Activated T-helper 17 cell treated with anti-CD3 and anti-CD28 coated beads, Interleukin-2, amount 50 U/mL, for 72 hours (primary cell): ENCODE data around the gene ATG2A. TPM values are rescaled to one million over a fixed set of nuclear protein-coding genes. Genes with fewer than 3 reads are reported as not detected.

Experiments used
- ATAC-seq: fragments of 150-1000 bp; cut with Tn5 transposase; replicated peaks from 2 replicates; pipeline ENCODE4 v1.10.0; 2021; ENCODE audit warnings: mild to moderate bottlenecking, moderate library complexity
- H3K27ac Mint-ChIP-seq: one replicate; pipeline ENCODE4 v1.8.0; 2022; ENCODE audit warnings: mixed read lengths
- H3K27me3 Mint-ChIP-seq: one replicate; pipeline ENCODE4 v1.8.0; 2022; ENCODE audit warnings: mixed read lengths
- H3K36me3 Mint-ChIP-seq: one replicate; pipeline ENCODE4 v1.8.0; 2022; ENCODE audit warnings: low read depth, mild to moderate bottlenecking, mixed read lengths
- H3K4me1 Mint-ChIP-seq: one replicate; pipeline ENCODE4 v1.8.0; 2022; ENCODE audit warnings: mixed read lengths
- H3K4me3 Mint-ChIP-seq: one replicate; pipeline ENCODE4 v1.8.0; 2022; ENCODE audit warnings: mild to moderate bottlenecking, mixed read lengths
- H3K9me3 Mint-ChIP-seq: one replicate; pipeline ENCODE4 v1.8.0; 2022; ENCODE audit warnings: mixed read lengths
- total RNA-seq, 2 donors: library from RNA; stranded (reverse); gene quantifications; one replicate each; pipeline ENCODE4 v1.2.3, GENCODE V29; 2022

Gene ATG2A
- total RNA-seq, 2 donors from 2014 or later = 20.9 to 23.1 TPM

GRCh38 chr11:64900774-64901173 lies 16.2 kb downstream of the ATG2A start:
- Mint-ChIP-seq H3K9me3 (no peaks in the 10 kb centered on the region), H3K27ac (no peak overlapping the region), H3K4me1 (peaks cover 9% of the 10 kb centered on the region), H3K36me3 (peaks cover 42% of the 10 kb centered on the region), H3K4me3 (no peak overlapping the region), H3K27me3 (no peaks in the 10 kb centered on the region)
- ATAC-seq = no peak

DNA sequence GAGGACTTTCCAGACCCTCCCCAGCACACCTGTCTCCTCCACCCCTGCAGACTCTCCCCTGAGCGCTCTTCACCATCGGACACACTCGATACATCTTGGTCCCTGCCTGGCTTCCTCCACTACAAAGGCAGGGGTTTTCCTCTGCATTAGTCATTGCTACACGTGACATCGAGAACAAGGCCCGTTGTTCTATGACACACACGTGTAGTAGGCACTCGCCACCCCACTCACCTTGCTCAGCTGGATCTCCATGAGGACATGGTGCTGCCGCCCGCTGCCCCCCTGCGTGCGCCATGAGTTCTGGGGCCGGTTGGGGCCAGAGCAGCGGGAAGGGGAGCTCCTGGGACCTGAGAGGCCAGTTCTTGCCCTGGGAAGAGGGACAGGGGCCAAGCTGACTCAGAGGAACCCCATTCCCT lies 16.7 kb downstream of the ATG2A start:
- Mint-ChIP-seq H3K27ac (peak overlapping the region; percentile 55), H3K36me3 (peaks cover 37% of the 10 kb centered on the region), H3K9me3 (no peaks in the 10 kb centered on the region), H3K4me1 (peaks cover 9% of the 10 kb centered on the region), H3K27me3 (no peaks in the 10 kb centered on the region), H3K4me3 (peak overlapping the region; percentile 55)
- ATAC-seq = peak; percentile 100

DNA sequence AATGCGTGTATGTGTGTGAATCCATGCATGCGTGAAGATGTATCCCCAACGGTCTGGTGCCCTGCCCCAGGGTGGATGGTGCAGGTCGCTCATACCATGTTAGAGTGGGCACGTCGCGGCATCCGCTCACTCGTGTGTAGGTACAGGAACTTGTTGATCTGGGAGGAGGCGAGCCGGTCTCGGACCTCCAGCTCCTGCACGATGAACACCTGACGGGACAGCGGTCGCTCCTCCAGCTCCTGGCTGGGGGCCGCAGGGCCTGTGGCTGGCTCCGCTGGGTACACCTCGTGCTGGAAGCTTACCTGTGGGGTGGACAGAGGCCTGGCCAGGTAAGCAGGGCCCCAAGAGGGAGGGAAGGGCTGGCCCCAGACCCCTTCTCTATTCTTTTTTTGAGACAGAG lies 18.5 kb downstream of the ATG2A start:
- H3K27ac Mint-ChIP-seq = no peak overlapping the region
- H3K4me1 Mint-ChIP-seq = peaks cover 9% of the 10 kb centered on the region
- H3K9me3 Mint-ChIP-seq = no peaks in the 10 kb centered on the region
- ATAC-seq = no peak
- peaks cover 33% of the 10 kb centered on the region for H3K36me3 Mint-ChIP-seq
- H3K4me3 Mint-ChIP-seq = no peak overlapping the region
- H3K27me3 Mint-ChIP-seq = no peaks in the 10 kb centered on the region

- no peaks in the 10 kb centered on the region for H3K9me3 Mint-ChIP-seq
- no peaks in the 10 kb centered on the region for H3K27me3 Mint-ChIP-seq
- H3K36me3 Mint-ChIP-seq = peaks cover 33% of the 10 kb centered on the region
- no peak overlapping the region for H3K4me3 Mint-ChIP-seq
- H3K27ac Mint-ChIP-seq = no peak overlapping the region
- H3K4me1 Mint-ChIP-seq = peaks cover 9% of the 10 kb centered on the region
- ATAC-seq = no peak
Observed at GRCh38 chr11:64898076-64898445, 18.9 kb downstream of the ATG2A start.

DNA sequence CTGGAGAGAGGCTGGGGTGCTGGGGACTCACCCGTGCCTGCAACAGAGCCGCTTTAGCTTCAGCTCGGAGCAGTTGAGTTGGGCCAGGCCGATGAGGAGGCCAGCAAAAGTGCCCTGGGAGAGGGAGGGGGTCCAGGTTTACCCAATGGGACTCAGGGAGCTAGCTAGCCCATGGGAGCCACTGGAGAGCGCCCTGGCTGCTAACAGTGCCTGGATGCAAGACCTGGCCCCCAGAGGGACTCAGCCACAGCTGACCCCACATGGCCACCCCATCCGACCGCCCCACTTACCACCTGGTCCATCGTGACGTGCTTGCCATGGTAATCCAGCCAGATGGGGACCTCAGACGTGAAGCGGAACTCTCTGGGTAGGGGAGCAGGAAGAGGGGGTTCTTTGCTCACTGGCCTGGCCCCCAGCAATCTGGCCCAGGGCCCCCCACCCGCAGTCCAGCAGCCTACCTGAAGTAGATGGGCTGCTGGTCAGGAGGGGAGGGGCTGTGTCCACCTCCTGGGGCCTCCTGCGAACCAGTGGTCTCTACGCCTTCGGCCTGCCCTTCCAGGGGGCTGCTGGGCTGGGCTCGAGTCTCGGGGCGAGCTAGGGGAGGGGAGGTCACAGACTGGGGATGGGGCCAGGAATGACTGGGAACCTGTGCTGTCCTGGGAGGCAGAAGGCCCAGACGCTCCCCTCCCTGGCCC lies 19.5 kb downstream of the ATG2A start:
- no peak for ATAC-seq

GRCh38 chr11:64896448-64897022 lies 20.5 kb downstream of the ATG2A start:
- Mint-ChIP-seq H3K27me3 (no peaks in the 10 kb centered on the region), H3K36me3 (peaks cover 28% of the 10 kb centered on the region), H3K4me3 (no peak overlapping the region), H3K27ac (peak overlapping the region; percentile 48), H3K9me3 (no peaks in the 10 kb centered on the region), H3K4me1 (peaks cover 9% of the 10 kb centered on the region)
- no peak for ATAC-seq

More for the DNA sequence above, 19.5 kb downstream of the ATG2A start:
- H3K4me1 Mint-ChIP-seq = peaks cover 9% of the 10 kb centered on the region
- H3K36me3 Mint-ChIP-seq = peaks cover 33% of the 10 kb centered on the region
- peak overlapping the region; percentile 48 for H3K27ac Mint-ChIP-seq
- H3K9me3 Mint-ChIP-seq = no peaks in the 10 kb centered on the region
- H3K4me3 Mint-ChIP-seq = no peak overlapping the region
- H3K27me3 Mint-ChIP-seq = no peaks in the 10 kb centered on the region

GRCh38 chr11:64894812-64895452 lies 22.1 kb downstream of the ATG2A start:
- no peaks in the 10 kb centered on the region for H3K9me3 Mint-ChIP-seq
- H3K4me1 Mint-ChIP-seq = peaks cover under 1% of the 10 kb centered on the region
- H3K27me3 Mint-ChIP-seq = no peaks in the 10 kb centered on the region
- H3K36me3 Mint-ChIP-seq = peaks cover 19% of the 10 kb centered on the region
- no peak overlapping the region for H3K4me3 Mint-ChIP-seq
- no peak overlapping the region for H3K27ac Mint-ChIP-seq
- no peak for ATAC-seq

DNA sequence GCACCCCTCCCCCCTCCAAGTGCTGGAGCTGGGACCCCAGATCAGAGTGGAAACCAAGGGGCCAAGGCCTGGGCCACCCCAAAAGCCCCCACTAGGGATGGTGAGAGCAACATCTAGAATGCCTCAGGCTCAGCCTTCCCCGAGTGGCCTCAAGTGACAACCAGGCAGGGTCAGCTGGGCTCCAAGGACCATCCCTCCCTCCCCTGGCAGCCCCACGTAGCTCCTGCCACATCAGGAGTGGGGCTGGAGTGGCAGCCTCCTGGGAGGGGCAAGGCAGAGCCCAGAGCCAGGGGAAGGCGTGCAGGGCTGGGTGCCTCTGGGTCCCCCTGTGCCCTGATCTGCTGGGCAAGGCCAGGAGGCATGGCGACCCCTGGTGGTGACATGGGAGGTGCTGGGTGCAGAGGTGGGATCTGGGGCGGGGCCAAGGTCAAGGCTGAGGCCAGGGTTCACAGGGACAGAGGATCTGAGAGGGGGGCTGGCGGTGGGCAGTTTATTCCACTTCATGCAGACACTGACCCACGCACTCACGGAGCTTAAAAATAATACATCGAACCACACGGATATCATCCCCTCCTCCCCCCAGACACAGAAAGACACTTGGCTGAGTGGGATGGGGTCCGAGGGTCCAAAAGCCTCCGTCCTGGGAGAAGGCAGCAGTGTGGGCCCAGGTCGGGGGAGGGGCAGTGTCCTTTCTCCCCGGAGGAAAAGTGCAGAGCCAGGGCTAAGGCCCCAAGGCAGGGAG lies 22.8 kb downstream of the ATG2A start:
- no peaks in the 10 kb centered on the region for H3K9me3 Mint-ChIP-seq
- H3K27me3 Mint-ChIP-seq = no peaks in the 10 kb centered on the region
- peak; percentile 98 for ATAC-seq
- H3K4me1 Mint-ChIP-seq = no peaks in the 10 kb centered on the region
- peaks cover 14% of the 10 kb centered on the region for H3K36me3 Mint-ChIP-seq
- no peak overlapping the region for H3K27ac Mint-ChIP-seq
- H3K4me3 Mint-ChIP-seq = no peak overlapping the region

GRCh38 chr11:64893194-64894069 lies 23.6 kb downstream of the ATG2A start:
- H3K27ac Mint-ChIP-seq = no peak overlapping the region
- H3K36me3 Mint-ChIP-seq = peaks cover 11% of the 10 kb centered on the region
- no peak for ATAC-seq
- H3K4me3 Mint-ChIP-seq = no peak overlapping the region
- H3K27me3 Mint-ChIP-seq = no peaks in the 10 kb centered on the region
- no peaks in the 10 kb centered on the region for H3K9me3 Mint-ChIP-seq
- no peaks in the 10 kb centered on the region for H3K4me1 Mint-ChIP-seq

DNA sequence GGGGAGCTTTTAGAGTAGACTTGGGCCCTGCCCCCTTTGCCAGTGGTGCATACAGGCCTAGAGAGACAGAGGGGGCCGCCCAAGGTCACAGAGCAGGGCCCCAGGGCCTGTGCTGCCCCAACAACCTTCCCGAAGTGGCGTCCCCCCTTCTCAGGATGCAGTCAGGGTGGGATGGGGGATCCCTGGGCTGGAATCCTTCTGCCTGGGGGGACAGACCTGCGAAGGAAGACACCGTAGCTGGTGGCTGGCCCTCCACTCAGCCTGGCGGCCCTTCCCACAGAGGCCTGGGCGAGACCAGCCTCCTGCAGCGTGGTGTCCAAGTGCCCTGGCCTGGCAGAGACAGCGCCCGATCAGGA lies 24.2 kb downstream of the ATG2A start:
- H3K36me3 Mint-ChIP-seq = peaks cover 10% of the 10 kb centered on the region
- no peak overlapping the region for H3K4me3 Mint-ChIP-seq
- no peak overlapping the region for H3K27ac Mint-ChIP-seq
- no peak for ATAC-seq
- H3K27me3 Mint-ChIP-seq = no peaks in the 10 kb centered on the region
- no peaks in the 10 kb centered on the region for H3K9me3 Mint-ChIP-seq
- H3K4me1 Mint-ChIP-seq = no peaks in the 10 kb centered on the region

DNA sequence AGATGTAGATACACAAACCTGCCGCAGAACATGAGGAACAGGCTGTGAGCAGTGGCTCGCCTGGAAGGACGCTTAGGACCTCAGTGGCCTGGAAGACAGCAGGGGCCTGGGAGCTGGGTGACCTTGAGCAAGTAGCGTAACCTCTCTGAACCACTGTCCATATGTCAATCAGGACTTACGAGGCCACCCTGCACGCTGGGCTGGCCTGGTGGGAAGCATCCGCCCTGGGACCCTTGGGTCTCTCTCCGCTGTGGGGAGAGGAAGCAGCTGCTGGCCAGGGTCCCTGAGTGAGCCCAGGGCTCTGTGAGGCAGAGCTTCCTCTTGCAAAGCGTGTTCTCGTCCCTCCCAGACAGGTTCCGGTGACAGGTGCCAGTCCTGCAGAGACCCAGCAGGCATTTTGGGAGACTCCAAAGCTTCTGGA lies 24.6 kb downstream of the ATG2A start:
- H3K27me3 Mint-ChIP-seq = no peaks in the 10 kb centered on the region
- peaks cover 6% of the 10 kb centered on the region for H3K36me3 Mint-ChIP-seq
- H3K9me3 Mint-ChIP-seq = no peaks in the 10 kb centered on the region
- ATAC-seq = no peak
- peaks cover 2% of the 10 kb centered on the region for H3K4me1 Mint-ChIP-seq
- H3K27ac Mint-ChIP-seq = no peak overlapping the region
- no peak overlapping the region for H3K4me3 Mint-ChIP-seq

GRCh38 chr11:64891880-64892279 lies 25.1 kb downstream of the ATG2A start:
- Mint-ChIP-seq H3K27ac (no peak overlapping the region), H3K4me3 (no peak overlapping the region), H3K36me3 (peaks cover under 1% of the 10 kb centered on the region), H3K27me3 (no peaks in the 10 kb centered on the region), H3K9me3 (no peaks in the 10 kb centered on the region), H3K4me1 (peaks cover 5% of the 10 kb centered on the region)
- no peak for ATAC-seq

DNA sequence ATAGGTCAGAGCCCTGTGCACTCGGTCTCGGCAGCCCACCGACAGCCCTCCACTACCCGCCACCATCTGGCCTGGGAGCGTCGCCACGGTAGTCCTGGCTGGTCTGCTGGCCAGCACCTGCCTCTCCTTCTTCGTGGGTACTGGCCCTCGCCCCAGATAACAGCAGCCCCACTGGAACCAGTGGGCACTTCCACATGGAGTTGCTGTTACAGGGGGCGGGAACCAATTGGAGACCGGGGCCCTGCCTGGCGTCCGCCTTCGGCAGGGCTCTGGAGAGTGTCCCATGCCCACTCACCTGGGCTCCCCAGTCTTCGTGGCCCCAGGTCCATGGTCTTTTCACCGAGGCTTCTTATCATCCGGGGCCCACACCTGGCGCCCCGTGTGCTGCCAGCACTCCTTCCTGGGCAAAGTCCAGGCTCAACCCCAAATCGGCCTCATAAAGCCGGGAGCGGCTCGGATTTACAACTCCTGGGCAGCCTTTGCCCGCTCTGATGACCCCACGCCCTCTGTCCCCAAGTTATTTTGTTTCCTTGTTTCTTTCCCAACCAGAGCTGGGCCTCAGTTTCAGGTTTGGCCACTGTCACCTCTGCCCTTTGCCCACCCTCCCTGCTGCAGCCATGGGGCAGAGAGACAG lies 25.7 kb downstream of the ATG2A start:
- Mint-ChIP-seq H3K4me1 (peaks cover 5% of the 10 kb centered on the region), H3K9me3 (no peaks in the 10 kb centered on the region), H3K36me3 (no peaks in the 10 kb centered on the region), H3K4me3 (no peak overlapping the region), H3K27me3 (no peaks in the 10 kb centered on the region), H3K27ac (no peak overlapping the region)
- ATAC-seq = no peak
